GM15510 (cell line): ENCODE data around the gene LILRA1.
"Not testable (repeated sequence)": the region's sequence is repeated elsewhere in the genome, so short reads cannot be mapped to it uniquely, and the experiment has no call there.

Source experiments
- POLR2A ChIP-seq: IDR thresholded peaks from 3 replicates; pipeline ENCODE4 v1.6.1; 2011; ENCODE audit warnings: borderline replicate concordance; ENCODE audit not compliant: insufficient read length; ENCODE audit errors: extremely low read depth

Gene LILRA1

GRCh38 chr19:54593445-54593844 is at the start of gene LILRA1:
LILRA1 (plus strand) TSS chr19:54593632; CDS start chr19:54594245, 613 bp downstream.
- not testable (repeated sequence) for TF ChIP-seq POLR2A

GRCh38 chr19:54548806-54549205 is 44.6 kb upstream of the LILRA1 start:
- TF ChIP-seq POLR2A, result no peak

- TF ChIP-seq POLR2A, result no peak
These were observed 44.2 kb upstream of the LILRA1 start for GRCh38 chr19:54549224-54549623.

- no peak for TF ChIP-seq POLR2A
These were observed 42.1 kb upstream of the LILRA1 start for GRCh38 chr19:54551293-54551692.

GRCh38 chr19:54551950-54552912 is 41.2 kb upstream of the LILRA1 start:
- TF ChIP-seq POLR2A, result no peak

- no peak for TF ChIP-seq POLR2A
These were observed 40.5 kb upstream of the LILRA1 start for GRCh38 chr19:54552913-54553310.

- TF ChIP-seq POLR2A, result no peak
These were observed 39.4 kb upstream of the LILRA1 start for GRCh38 chr19:54554006-54554405.

- no peak for TF ChIP-seq POLR2A
These were observed 38.5 kb upstream of the LILRA1 start for GRCh38 chr19:54554896-54555295.

- no peak for TF ChIP-seq POLR2A
These were observed 37.2 kb upstream of the LILRA1 start for GRCh38 chr19:54556194-54556593.

- no peak for TF ChIP-seq POLR2A
These were observed 35.1 kb upstream of the LILRA1 start for GRCh38 chr19:54558339-54558738.

- TF ChIP-seq POLR2A, result no peak
These were observed 32.5 kb upstream of the LILRA1 start for GRCh38 chr19:54560881-54561385.

GRCh38 chr19:54561840-54562239 is 31.6 kb upstream of the LILRA1 start:
- TF ChIP-seq POLR2A, result no peak

- no peak for TF ChIP-seq POLR2A
These were observed 23.1 kb upstream of the LILRA1 start for GRCh38 chr19:54570316-54570715.

- no peak for TF ChIP-seq POLR2A
These were observed 20.6 kb upstream of the LILRA1 start for GRCh38 chr19:54572696-54573311.

GRCh38 chr19:54573330-54573872 is 20.0 kb upstream of the LILRA1 start, which contains the start of gene LILRA2:
LILRA2 (plus strand) TSS chr19:54573790; CDS start chr19:54573879, 89 bp downstream.
- TF ChIP-seq POLR2A, result no peak
